HEK293 (cell line): ENCODE measurements around the gene TIAM1.

ENCODE experiments used
- TCF7L2 ChIP-seq: IDR thresholded peaks from 2 replicates; pipeline ENCODE4 v1.6.1; 2011; ENCODE audit warnings: low read depth, mild to moderate bottlenecking, inconsistent platforms, low read length, moderate library complexity, borderline replicate concordance
- WT1 ChIP-seq: fragments of 450-650 bp; formaldehyde crosslinking; IDR thresholded peaks from 2 replicates; pipeline ENCODE4 v1.5.1; 2016; ENCODE audit warnings: missing biosample characterization, missing genetic modification characterization
- ZNF138 ChIP-seq: fragments of 450-650 bp; formaldehyde crosslinking; IDR thresholded peaks from 2 replicates; pipeline ENCODE4 v1.5.1; 2016; ENCODE audit warnings: missing biosample characterization, missing genetic modification characterization, borderline replicate concordance
- ZNF423 ChIP-seq: fragments of 450-650 bp; formaldehyde crosslinking; IDR thresholded peaks from 2 replicates; pipeline ENCODE4 v1.5.1; 2016; ENCODE audit warnings: missing biosample characterization, missing genetic modification characterization
- ZNF48 ChIP-seq: fragments of 450-650 bp; formaldehyde crosslinking; IDR thresholded peaks from 2 replicates; pipeline ENCODE4 v1.5.1; 2016; ENCODE audit warnings: missing biosample characterization, missing genetic modification characterization
- TF ChIP-seq, protein P1 (sequence below): fragments of 450-650 bp; formaldehyde crosslinking; IDR thresholded peaks from 2 replicates; pipeline ENCODE4 v1.5.1; 2016; ENCODE audit warnings: missing biosample characterization, missing genetic modification characterization

GRCh38 chr21:31235671-31236450 lies 108.2 kb downstream of the TIAM1 start:
- TF ChIP-seq ZNF138 (tag by site-specific recombination) (no peak), ZNF48 (tag by site-specific recombination) (no peak), WT1 (tag by site-specific recombination) (no peak), ZNF423 (tag by site-specific recombination) (no peak), TCF7L2 (no peak)
- TF ChIP-seq, protein P1, sequence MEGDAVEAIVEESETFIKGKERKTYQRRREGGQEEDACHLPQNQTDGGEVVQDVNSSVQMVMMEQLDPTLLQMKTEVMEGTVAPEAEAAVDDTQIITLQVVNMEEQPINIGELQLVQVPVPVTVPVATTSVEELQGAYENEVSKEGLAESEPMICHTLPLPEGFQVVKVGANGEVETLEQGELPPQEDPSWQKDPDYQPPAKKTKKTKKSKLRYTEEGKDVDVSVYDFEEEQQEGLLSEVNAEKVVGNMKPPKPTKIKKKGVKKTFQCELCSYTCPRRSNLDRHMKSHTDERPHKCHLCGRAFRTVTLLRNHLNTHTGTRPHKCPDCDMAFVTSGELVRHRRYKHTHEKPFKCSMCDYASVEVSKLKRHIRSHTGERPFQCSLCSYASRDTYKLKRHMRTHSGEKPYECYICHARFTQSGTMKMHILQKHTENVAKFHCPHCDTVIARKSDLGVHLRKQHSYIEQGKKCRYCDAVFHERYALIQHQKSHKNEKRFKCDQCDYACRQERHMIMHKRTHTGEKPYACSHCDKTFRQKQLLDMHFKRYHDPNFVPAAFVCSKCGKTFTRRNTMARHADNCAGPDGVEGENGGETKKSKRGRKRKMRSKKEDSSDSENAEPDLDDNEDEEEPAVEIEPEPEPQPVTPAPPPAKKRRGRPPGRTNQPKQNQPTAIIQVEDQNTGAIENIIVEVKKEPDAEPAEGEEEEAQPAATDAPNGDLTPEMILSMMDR: no peak
